ENCODE data around the gene UGGT1.
"Not testable (repeated sequence)": the region's sequence is repeated elsewhere in the genome, so short reads cannot be mapped to it uniquely, and the experiment has no call there.

Gene UGGT1

DNA sequence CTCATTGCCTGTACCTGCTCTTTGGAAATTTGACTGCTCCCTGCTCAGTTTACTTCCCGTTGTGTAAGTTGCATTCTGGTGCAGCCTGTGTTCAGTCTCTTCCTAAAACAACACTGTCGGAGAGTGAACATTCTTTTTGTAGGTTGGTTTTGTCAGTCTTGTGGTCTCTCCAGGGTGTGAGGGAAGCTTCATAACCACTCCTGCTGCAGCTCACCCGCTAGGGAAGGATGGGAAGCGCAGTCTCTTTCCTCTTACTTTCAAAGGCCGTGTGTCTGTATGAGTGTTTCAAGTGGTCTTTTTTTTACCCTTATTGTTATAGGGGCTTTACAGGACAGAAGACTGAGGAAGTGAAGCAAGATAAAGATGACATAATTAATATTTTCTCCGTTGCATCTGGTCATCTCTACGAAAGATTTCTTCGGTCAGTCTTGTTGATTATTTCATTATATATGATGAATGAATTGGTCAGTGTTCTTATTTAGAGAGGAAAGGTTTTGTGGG is 87.2 kb downstream of the UGGT1 start:
- DNase-seq (ENCODE audit: low read depth in 2 of 2) = no peak

DNA sequence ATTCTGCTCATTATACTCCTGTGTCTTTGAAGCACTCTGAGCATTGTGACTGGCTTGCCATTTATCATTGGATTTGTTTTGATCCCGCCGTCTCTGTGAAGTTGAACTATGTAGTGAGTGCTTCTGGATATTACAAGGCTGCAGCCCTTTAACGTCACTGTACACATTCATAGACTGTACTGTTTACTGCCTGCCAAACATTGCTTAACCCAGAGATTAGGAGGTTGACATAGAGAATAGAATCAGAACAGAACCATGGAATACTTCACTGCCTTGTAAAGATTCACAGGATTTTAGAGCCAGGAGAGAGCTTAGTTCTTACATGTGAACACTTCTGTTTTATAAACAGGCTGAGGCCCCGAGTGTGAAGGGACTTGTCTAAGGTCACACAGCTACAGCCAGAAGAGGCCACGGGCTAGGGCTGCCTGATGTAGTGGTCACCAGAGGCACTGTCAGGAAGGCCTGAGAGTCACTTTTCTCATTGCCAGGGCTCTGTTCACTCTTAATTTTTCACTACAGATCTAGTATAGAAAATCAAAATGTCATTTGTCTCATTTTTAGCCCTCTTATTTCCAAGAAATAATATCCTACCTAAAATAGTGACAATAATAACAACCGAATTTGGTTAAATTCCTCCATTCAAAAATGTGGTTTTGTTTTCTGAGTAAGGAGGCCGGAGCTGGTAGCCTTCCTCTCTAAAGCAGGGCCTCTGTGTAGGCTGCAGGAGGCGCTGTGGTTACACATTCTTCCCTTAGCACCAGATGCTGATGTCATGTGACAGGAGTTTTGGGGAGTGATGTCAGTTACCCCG is 87.9 kb downstream of the UGGT1 start:
- DNase-seq (ENCODE audit: low read depth in 2 of 2) = peak in 1 of 2 donors; percentile 20

DNA sequence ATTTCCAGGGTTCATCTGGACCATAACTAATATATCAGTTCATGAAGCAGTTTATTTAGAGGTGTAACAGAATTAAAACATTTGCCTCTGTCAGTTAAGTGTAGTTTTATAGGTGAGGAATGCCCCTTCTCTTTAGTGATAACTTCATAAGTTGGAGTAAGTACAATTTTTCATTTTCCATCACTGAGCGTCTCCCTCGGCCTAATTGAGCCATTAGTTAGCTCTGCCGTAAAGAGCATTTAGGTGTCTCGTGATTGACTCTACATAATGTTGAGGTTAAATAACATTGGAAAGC is 88.4 kb downstream of the UGGT1 start:
- DNase-seq (ENCODE audit: low read depth in 2 of 2) = no peak

DNA sequence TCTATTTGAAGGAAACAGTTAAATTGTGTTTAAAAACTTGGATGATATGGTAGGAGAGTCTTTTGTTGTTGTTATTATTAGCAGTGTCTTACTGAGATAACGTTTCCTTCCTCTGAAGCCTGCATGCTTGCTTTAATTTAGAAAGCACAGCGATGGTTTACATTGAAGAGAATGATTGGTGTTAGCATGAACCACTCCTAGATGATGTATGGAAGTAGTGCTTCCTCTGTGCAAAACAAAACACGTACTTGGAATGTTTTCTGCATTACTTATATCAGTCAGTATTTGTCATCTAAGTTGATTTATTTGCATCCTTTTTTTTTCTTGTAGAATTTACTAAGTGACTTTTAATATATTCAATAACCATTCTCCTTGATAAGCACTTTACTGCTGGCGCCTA is 89.0 kb downstream of the UGGT1 start:
- no peak for DNase-seq (ENCODE audit: low read depth in 2 of 2)

DNA sequence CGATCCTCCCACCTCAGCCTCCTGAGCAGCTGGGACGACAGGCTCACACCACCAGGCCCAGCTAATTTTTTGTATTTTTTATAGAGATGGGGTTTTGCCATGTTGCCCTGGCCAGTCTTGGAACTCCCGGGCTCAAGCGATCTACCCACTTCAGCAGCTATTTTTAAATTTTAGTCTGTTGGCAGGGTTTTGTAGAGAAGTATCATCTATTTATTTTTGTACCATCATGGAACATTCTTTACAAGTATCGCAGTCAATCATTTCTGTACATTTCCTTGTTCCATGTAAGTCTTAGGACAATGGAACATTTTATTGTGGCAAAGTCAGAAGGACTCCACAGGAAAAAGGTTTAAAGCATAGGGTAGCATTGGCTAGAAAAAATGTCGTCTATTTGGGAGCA is 94.6 kb downstream of the UGGT1 start:
- DNase-seq (ENCODE audit: low read depth in 2 of 2) = no peak

DNA sequence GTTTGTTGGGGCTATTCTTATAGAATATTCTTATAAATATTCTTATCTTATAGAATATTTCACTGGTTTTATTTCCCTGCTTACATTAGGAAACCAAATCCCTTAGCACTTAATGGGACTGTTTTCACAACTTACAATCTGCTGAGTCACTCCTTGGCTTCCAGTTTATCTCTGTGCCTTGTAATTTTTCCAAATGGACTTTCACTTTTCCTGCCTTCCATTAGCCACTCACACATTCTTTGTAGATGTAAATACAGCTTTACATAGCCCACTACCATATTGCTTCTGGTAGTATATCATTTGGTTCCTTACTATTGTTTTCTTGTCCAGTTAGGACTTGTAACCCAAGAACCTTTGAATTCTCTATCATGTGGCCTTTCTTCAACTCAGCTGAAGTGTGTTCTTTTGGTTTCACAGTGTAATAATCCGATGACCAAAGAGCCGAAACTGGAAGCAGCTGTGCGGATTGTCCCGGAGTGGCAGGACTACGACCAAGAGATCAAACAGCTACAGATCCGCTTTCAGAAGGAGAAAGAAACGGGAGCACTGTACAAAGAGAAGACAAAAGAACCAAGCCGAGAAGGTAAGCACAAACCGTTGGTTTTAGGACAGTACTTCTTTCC is 96.1 kb downstream of the UGGT1 start:
- no peak for DNase-seq (ENCODE audit: low read depth in 2 of 2)

DNA sequence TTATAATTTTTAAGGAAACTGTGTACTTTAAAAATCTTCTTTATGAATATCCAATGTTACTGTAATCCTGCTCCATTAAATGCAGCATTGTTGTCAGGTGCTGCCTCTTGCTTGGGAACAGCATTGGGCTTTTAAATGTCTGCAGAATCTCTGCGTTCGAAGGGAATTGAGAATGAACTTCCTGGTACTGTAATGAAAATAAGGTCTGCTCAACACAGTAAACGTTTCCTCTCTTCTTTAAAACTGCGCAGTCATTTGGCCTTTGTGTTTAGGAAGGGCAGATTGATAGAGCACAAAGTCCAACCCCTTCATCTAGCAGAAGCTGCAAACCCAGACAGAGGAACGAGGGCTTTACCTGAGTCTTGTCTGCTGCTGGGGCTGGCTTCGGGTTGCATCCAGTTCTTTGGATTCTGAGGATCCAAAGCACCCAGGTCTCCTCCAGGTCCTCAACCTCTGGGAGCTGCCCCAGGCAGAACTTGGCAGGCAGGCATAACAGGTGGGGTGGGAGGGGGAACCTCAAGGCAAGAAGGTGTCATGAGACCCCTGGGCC is 104.5 kb downstream of the UGGT1 start:
- no peak for DNase-seq (ENCODE audit: low read depth in 2 of 2)

DNA sequence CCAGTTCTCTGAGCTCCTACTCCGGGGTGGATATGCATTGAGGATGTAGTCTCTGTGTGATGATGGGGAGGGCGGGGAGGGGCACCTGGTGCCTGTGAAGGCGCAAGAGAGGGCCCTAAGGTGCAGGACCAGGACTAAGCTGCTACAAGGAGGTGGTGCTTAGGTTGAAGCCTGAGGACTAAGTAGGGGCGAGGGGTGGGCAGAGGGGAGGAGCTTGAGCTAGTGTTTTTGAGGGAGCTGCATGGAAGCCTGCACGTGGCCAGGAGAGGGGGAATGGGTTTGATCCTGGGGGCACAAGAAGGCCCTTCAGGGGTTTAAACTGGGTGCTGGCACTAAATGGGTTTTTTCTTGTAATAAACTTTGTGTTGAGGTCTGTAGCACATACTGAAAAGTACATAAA is 105.0 kb downstream of the UGGT1 start:
- no peak for DNase-seq (ENCODE audit: low read depth in 2 of 2)

DNA sequence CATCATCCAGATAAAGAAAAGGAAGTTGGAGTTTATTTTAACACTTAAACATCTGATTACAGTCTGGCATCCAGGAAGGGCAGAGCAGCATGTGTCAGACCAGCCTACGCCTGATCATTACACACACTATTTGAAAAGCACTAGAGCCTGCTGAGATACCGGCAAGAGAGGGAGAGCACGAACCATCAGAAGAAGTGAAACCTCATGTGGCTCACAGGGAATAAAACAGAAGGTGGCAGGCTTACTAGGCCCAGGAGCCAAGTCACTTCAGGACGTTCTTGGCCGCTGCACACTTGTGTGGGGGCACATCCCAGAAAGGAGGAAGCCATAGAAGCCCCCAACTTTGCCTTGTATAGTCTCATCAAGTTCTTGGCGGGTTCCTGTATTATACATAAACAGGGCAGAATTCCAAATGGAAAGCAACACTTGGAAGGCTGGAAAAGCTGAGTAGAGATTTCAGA is 105.5 kb downstream of the UGGT1 start:
- DNase-seq (ENCODE audit: low read depth in 2 of 2) = no peak

DNA sequence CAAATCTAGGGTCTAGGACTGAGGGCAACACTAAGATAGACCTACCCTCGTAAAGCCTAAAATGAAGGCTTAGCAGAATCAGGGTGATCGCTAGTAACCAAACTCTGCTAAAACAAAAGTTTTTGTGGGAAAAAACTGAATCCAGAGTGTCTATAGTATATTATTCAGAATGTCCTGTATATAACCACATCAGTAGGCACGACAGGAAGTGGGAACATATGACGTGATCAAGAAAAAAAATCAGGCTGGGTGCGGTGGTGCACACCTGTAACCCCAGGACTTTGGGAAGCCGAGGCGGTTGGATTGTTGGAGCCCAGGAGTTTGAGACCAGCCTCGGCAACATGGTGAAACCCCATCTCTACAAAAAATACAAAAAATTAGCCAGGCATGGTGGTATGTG is 106.1 kb downstream of the UGGT1 start:
- DNase-seq (ENCODE audit: low read depth in 2 of 2) = no peak

DNA sequence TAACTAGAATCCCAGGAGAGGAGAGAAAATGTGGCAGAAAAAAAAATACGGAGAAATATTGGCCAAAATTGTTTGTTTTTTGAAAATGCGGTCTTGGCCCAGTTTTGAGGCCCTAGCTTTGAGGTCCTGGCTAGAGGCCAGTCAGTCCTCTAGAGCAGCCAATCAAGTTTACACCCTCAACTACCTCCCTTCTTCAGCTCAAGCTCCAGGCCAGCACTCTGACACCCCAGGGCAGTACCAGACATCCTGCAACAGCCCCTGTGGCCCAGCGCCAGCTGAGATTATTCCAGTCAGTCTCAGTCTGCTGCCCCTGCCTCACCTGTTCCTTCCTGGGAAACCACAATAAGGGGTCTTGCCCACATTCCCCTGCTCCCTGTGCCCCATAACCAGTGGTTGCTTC is 107.7 kb downstream of the UGGT1 start:
- no peak for DNase-seq (ENCODE audit: low read depth in 2 of 2)

DNA sequence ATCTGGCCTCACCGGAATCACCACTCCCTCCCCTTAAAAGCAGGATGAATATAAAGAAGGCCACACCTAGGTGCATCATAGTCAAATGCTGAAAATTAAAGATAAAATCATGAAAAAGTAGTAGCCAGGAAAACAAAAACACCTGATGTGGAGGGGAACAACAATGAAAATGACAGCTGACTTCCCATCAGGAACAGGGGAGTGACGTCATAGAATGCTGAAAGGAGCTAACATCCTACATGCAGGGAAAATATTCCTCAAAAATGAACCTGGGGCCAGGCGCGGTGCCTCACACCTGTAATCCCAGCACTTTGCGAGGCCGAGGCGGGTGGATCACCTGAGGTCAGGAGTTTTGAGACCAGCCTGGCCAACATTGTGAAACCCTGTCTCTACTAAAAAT is 108.1 kb downstream of the UGGT1 start:
- no peak for DNase-seq (ENCODE audit: low read depth in 2 of 2)

DNA sequence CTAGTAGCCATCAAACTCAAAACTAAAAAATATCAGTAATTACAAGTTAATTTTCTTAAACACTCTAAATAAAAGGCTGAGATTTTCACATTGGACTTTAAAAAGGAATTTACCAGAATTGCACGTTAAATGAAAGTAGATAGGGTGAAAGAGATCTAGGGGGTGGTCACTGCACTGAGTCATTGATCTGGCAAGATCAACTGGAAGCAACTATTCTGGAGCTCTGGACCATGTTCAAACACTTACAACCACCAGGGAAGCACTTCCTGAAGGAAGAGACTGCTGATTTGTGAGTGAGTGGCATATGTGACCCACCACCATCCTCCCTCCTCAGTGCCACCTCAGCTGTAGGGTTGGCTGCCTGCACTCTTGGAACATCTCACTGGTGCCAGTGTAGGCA is 111.8 kb downstream of the UGGT1 start:
- DNase-seq (ENCODE audit: low read depth in 2 of 2) = no peak

DNA sequence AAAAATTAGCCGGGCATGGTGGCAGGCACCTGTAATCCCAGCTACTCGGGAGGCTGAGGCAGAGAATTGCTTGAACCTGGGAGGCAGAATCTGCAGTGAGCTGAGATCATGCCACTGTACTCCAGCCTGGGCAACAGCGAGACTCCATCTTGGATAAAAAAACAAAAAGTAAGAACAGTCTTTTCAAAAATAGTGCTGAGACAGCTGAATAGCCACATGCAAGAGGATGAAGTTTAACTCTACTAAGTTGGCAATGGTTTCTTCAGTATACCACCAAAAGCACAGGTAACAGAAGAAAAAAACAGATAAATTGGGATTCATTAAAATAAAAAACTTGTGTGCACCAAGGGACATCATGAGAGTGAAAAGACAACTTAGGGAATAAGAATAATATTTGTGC is 115.2 kb downstream of the UGGT1 start:
- no peak for DNase-seq (ENCODE audit: low read depth in 2 of 2)

DNA sequence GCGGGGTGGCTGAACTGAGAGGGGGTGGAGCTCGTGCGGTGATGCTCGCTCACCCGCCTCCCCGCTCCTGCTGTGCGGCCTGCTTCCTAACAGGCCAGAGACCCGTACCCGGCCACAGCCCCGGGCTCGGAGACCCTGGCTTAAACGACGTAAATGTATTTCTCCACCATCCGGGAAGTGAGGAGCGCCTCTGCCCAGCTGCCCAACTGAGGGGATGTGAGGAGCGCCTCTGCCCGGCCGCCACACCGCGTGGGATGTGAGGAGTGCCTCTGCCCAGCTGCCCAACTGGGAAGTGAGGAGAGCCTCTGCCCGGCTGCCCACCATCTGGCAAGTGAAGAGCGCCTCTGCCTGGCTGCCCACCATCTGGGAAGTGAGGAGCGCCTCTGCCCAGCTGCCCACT is 117.0 kb downstream of the UGGT1 start:
- DNase-seq (ENCODE audit: low read depth in 2 of 2) = no peak

DNA sequence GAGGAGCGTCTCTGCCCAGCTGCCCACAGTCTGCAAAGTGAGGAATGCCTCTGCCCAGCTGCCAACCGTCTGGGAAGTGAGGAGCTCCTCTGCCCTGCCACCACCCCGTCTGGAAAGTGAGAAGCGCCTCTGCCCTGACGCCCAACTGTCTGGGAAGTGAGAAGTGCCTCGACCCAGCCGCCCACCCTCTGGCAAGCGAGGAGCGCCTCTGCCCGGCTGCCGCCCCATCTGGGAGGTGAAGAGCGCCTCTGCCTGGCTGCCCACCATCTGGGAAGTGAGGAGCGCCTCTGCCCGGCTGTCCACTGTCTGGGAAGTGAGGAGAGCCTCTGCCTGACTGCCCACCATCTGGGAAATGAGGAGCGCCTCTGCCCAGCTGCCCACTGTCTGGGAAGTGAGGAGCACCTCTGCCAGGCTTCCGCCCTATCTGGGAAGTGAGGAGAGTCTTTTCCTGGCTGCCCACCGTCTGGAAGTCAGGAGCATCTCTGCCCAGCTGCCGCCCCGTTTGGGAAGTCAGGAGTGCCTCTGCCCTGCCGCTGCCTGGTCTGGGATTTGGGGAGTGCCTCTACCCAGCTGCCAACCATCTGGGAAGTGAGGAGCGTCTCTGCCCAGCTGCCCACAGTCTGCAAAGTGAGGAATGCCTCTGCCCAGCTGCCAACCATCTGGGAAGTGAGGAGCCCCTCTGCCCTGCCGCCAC is 117.8 kb downstream of the UGGT1 start:
- not testable (repeated sequence) for DNase-seq (ENCODE audit: low read depth in 2 of 2)

DNA sequence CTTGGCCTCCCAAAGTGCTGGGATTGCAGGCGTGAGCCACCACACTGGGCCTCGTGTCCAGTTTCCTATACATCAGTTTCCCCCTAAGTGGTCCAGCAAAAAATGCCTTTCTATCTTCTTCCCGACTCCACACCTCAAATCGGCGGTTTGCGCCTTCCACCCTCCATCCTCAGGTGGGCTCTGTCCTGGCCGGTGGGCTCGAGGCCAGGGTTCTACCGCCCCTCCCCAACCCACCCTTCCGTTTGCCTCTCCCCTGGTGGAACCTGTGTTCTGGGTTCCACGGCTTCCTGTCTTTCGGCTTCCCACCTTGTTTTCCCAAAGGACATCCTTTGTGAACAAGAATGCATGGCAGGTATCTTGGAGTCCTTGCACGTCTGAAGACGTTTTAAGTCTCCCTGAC is 123.3 kb downstream of the UGGT1 start:
- DNase-seq (ENCODE audit: low read depth in 2 of 2) = no peak

DNA sequence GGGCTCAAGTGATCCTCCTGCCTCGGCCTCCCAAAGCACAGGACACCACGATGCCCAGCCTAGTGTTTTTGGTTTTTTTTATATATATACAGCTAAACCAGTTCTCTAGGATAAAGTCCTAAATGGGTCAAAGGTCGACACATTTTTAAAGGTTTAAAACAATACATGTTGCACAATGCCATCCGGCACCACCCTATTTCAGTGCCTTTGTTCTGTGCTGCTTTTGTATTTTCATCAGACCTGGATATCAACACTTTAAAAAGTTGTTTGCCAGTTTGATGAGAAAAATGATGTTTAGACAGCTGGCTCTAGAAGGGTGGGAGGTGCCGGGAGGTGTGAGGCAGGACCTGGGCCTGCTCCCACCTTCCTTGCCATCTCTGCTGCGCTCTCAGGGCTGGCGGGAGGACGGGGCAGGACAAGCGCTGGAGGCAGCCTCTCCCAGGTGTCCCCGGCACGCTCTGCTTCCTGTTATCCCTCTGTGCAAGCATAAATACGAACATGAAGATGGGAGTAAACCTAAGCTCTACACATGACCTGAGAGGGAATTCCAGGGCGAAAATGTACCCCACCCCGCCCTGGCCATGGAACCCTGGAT is 124.0 kb downstream of the UGGT1 start:
- DNase-seq (ENCODE audit: low read depth in 2 of 2) = no peak

DNA sequence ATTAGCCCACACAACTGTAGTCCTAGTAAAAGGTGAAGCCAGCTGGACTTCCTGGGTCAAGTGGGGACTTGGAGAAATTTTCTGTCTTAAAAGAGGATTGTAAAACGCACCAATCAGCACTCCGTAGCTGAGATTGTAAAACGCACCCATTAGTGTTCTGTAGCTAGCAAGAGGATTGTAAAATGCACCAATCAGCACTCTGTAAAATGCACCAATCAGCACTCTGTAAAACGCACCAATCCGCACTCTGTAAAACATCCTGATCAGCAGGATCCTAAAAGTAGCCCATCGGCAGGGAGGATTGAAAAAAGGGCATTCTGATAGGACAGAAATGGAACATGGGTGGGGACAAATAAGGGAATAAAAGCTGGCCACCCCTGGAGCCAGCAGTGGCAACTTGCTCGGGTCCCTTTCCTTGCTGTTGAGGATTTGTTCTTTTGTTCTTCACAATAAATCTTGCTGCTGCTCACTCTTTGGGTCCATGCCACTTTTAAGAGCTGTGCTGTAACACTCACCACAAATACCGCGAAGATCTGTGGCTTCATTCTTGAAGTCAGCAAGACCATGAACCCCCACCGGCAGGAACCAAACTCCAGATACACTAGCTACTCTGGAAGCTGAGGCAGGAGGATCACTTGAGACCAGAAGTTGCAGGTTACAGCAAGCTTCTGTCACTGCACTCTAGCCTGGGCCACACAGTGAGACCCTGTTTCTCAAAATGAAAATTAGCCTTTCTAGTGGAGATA is 125.1 kb downstream of the UGGT1 start:
- no peak for DNase-seq (ENCODE audit: low read depth in 2 of 2)

DNA sequence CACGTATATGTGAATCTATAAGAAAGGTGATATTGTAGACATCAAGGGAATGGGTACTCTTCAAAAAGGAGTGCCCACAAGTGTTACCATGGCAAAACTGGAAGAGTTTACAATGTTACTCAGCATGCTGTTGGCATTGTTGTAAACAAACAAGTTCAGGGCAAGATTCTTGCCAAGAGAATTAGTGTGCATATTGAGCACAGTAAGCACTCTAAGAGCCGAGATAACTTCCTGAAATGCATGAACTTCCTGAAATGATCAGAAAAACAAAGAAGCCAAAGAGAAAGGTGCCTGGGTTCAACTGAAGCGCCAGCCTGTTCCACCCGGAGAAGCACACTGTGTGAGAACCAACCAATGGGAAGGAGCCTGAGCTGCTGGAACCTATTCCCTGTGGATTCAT is 126.7 kb downstream of the UGGT1 start:
- DNase-seq (ENCODE audit: low read depth in 2 of 2) = no peak

DNA sequence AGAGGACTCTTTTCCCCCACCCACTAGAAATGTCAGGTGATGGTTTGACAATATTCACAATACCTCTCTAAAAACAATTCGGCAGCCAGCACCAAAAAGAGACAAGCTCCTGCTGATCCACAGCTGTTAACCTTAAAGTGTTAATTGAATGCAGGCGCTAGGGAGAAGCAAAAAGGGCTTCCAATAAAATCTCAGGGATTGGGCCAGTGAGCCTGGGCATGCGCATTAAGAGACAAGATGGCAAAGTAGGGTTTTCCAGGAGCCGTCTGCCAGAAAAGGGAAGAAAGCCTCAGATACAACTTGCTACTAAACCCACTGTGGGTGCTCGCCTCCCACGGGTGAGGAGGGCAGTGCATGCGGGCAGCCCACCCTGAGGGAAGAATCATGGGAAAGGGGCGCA is 128.9 kb downstream of the UGGT1 start:
- no peak for DNase-seq (ENCODE audit: low read depth in 2 of 2)

DNA sequence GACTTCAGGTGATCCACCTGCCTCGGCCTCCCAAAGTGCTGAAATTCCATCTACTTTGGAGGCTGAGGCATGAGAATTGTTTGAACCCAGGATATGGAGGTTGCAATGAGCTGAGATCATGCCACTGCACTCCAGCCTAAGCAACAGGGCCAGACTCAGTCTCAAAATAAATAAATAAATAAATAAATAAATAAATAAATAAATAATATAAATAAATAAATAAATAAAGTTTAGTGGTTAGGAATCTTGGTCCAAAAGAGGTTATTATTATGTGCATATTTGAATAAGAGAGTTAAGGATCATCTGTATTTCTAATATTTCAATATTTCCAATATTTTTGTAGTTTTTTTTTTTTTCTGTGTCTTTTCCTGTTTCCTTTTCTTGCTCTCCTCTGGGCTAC is 136.9 kb downstream of the UGGT1 start:
- no peak for DNase-seq (ENCODE audit: low read depth in 2 of 2)

Measured in stimulated activated CD4-positive, alpha-beta T cell treated with anti-CD3 and anti-CD28 coated beads, Interleukin-15, amount 100 ng/mL, for 48 hours (primary cell).